Measurements from ENCODE around the gene DNAAF1.

DNAAF1 gene

GRCh38 chr16:84144859-84145639 lies at the start of gene DNAAF1, which contains the start of gene HSDL1:
DNAAF1 (plus strand) TSS chr16:84145308; CDS start chr16:84145441, 133 bp downstream.
HSDL1 (minus strand) TSS chr16:84145177; CDS start chr16:84131321, 13,856 bp downstream.
- H3K4me1 ChIP-seq, result peaks cover 4 to 24% (median 11%) of the 10 kb centered on the region in 10 experiments; a peak in 16 of 20 replicates
- no peaks in the 10 kb centered on the region for H3K9me3 ChIP-seq (replicated peaks in 1 of 11)
- H3K4me3 ChIP-seq, result peak within 1 kb of the TSS; percentile 70 to 92 (median 81)
- no peaks in the 10 kb centered on the region for H3K36me3 ChIP-seq
- peak within 1 kb of the TSS; percentile 53 to 86 (median 71); a peak in 21 of 22 replicates for H3K27ac ChIP-seq
- H3K9ac ChIP-seq, result peak within 1 kb of the TSS; percentile 77 to 86 (median 84)
- peak within 1 kb of the TSS; percentile 93 to 100 (median 97) for H3K4me2 ChIP-seq
- no peak for TF ChIP-seq Cebpa-rat (IDR thresholded peaks at IDR 0.05)
- peaks cover 6 to 31% (median 20%) of the 10 kb centered on the region in 11 experiments; a peak in 17 of 22 replicates for H4K20me1 ChIP-seq
- H3K27me3 ChIP-seq, result no peaks in the 10 kb centered on the region

- Histone ChIP-seq H3K4me1 (peaks cover 10 to 26% (median 18%) of the 10 kb centered on the region in 10 experiments), H4K20me1 (peaks cover 60 to 98% (median 92%) of the 10 kb centered on the region in 11 experiments; a peak in 21 of 22 replicates)
These were observed 49.6 kb upstream of the DNAAF1 start for GRCh38 chr16:84095466-84095865.

GRCh38 chr16:84096447-84097005 lies 48.6 kb upstream of the DNAAF1 start:
- Histone ChIP-seq H3K9ac (no peak overlapping the region), H3K36me3 (peaks cover 82 to 100% (median 94%) of the 10 kb centered on the region in 11 experiments), H3K4me3 (no peak overlapping the region), H3K4me1 (peaks cover 13 to 27% (median 23%) of the 10 kb centered on the region in 10 experiments; a peak in 18 of 20 replicates), H4K20me1 (peaks cover 64 to 98% (median 92%) of the 10 kb centered on the region in 11 experiments; a peak in 21 of 22 replicates), H3K27me3 (peaks cover 0 to 3% (median 0%) of the 10 kb centered on the region in 11 experiments; a peak in 1 of 22 replicates), H3K4me2 (no peak overlapping the region), H3K27ac (no peak overlapping the region), H3K9me3 (replicated peaks in 1 of 11) (no peaks in the 10 kb centered on the region)
- no peak for TF ChIP-seq Cebpa-rat (IDR thresholded peaks at IDR 0.05)

More at GRCh38 chr16:84095466-84095865, 49.6 kb upstream of the DNAAF1 start:
- H3K4me2 ChIP-seq, result no peak overlapping the region
- H3K27me3 ChIP-seq, result peaks cover 0 to 7% (median 0%) of the 10 kb centered on the region in 11 experiments; a peak in 2 of 22 replicates
- H3K9me3 ChIP-seq (replicated peaks in 1 of 11), result no peaks in the 10 kb centered on the region
- TF ChIP-seq Cebpa-rat (IDR thresholded peaks at IDR 0.05), result no peak
- H3K36me3 ChIP-seq, result peaks cover 86 to 100% (median 97%) of the 10 kb centered on the region in 11 experiments
- H3K27ac ChIP-seq, result no peak overlapping the region
- no peak overlapping the region for H3K9ac ChIP-seq
- H3K4me3 ChIP-seq, result no peak overlapping the region

GRCh38 chr16:84098939-84099338 lies 46.2 kb upstream of the DNAAF1 start:
- no peak for TF ChIP-seq Cebpa-rat (IDR thresholded peaks at IDR 0.05)
- no peaks in the 10 kb centered on the region for H3K9me3 ChIP-seq (replicated peaks in 1 of 11)
- H3K36me3 ChIP-seq, result peaks cover 64 to 88% (median 78%) of the 10 kb centered on the region in 11 experiments
- peaks cover 21 to 46% (median 34%) of the 10 kb centered on the region in 10 experiments; a peak in 19 of 20 replicates for H3K4me1 ChIP-seq
- 0 out of 22 replicates have a peak overlapping the region, but pooled peaks of 1 of the 11 experiments have one; percentile 22 for H3K27ac ChIP-seq
- H3K4me3 ChIP-seq, result no peak overlapping the region
- H3K27me3 ChIP-seq, result no peaks in the 10 kb centered on the region
- H4K20me1 ChIP-seq, result peaks cover 71 to 98% (median 92%) of the 10 kb centered on the region in 11 experiments; a peak in 21 of 22 replicates
- no peak overlapping the region for H3K9ac ChIP-seq
- H3K4me2 ChIP-seq, result peak overlapping the region in 2 of 11 experiments; percentile 44 to 55; a peak in 2 of 22 replicates

- Histone ChIP-seq H4K20me1 (peaks cover 91 to 100% (median 99%) of the 10 kb centered on the region in 11 experiments), H3K4me2 (no peak overlapping the region), H3K9me3 (replicated peaks in 1 of 11) (no peaks in the 10 kb centered on the region), H3K4me3 (no peak overlapping the region), H3K9ac (no peak overlapping the region), H3K27me3 (no peaks in the 10 kb centered on the region), H3K36me3 (peaks cover 23 to 58% (median 48%) of the 10 kb centered on the region in 11 experiments), H3K27ac (no peak overlapping the region), H3K4me1 (peaks cover 34 to 70% (median 57%) of the 10 kb centered on the region in 10 experiments)
- no peak for TF ChIP-seq Cebpa-rat (IDR thresholded peaks at IDR 0.05)
These were observed 41.4 kb upstream of the DNAAF1 start for GRCh38 chr16:84103678-84104077.

- Histone ChIP-seq H3K9ac (no peak overlapping the region), H3K4me1 (peaks cover 34 to 68% (median 57%) of the 10 kb centered on the region in 10 experiments), H3K27ac (no peak overlapping the region), H4K20me1 (peaks cover 94 to 100% (median 100%) of the 10 kb centered on the region in 11 experiments), H3K4me2 (peak overlapping the region in 2 of 11 experiments; percentile 55 to 58; a peak in 4 of 22 replicates), H3K4me3 (no peak overlapping the region), H3K27me3 (no peaks in the 10 kb centered on the region), H3K9me3 (replicated peaks in 1 of 11) (no peaks in the 10 kb centered on the region), H3K36me3 (peaks cover 24 to 59% (median 50%) of the 10 kb centered on the region in 11 experiments)
- no peak for TF ChIP-seq Cebpa-rat (IDR thresholded peaks at IDR 0.05)
These were observed 40.9 kb upstream of the DNAAF1 start for GRCh38 chr16:84104231-84104630.

GRCh38 chr16:84105301-84105815 lies 39.8 kb upstream of the DNAAF1 start:
- Histone ChIP-seq H3K9ac (peak overlapping the region in 7 of 11 experiments; percentile 3 to 37 (median 21); a peak in 5 of 22 replicates), H3K4me2 (peak overlapping the region; percentile 30 to 79 (median 61)), H4K20me1 (peaks cover 98 to 100% (median 100%) of the 10 kb centered on the region in 11 experiments), H3K27me3 (no peaks in the 10 kb centered on the region), H3K4me1 (peaks cover 24 to 61% (median 49%) of the 10 kb centered on the region in 10 experiments), H3K36me3 (peaks cover 23 to 61% (median 47%) of the 10 kb centered on the region in 11 experiments), H3K27ac (no peak overlapping the region), H3K4me3 (no peak overlapping the region), H3K9me3 (replicated peaks in 1 of 11) (no peaks in the 10 kb centered on the region)
- TF ChIP-seq Cebpa-rat (IDR thresholded peaks at IDR 0.05), result no peak

- Histone ChIP-seq H3K27ac (peak overlapping the region in 1 of 11 experiments; percentile 4; a peak in 2 of 22 replicates), H3K4me3 (no peak overlapping the region), H3K9me3 (replicated peaks in 1 of 11) (no peaks in the 10 kb centered on the region), H3K9ac (peak overlapping the region in 8 of 11 experiments; percentile 8 to 37 (median 14); a peak in 9 of 22 replicates), H3K36me3 (peaks cover 23 to 61% (median 47%) of the 10 kb centered on the region in 11 experiments), H4K20me1 (peaks cover 98 to 100% (median 100%) of the 10 kb centered on the region in 11 experiments), H3K27me3 (no peaks in the 10 kb centered on the region), H3K4me1 (peaks cover 19 to 65% (median 47%) of the 10 kb centered on the region in 10 experiments), H3K4me2 (peak overlapping the region; percentile 30 to 79 (median 61); a peak in 21 of 22 replicates)
- no peak for TF ChIP-seq Cebpa-rat (IDR thresholded peaks at IDR 0.05)
These were observed 39.0 kb upstream of the DNAAF1 start for GRCh38 chr16:84105948-84106740.
